Measurements from ENCODE around the gene RGR.

Gene RGR, protein sequence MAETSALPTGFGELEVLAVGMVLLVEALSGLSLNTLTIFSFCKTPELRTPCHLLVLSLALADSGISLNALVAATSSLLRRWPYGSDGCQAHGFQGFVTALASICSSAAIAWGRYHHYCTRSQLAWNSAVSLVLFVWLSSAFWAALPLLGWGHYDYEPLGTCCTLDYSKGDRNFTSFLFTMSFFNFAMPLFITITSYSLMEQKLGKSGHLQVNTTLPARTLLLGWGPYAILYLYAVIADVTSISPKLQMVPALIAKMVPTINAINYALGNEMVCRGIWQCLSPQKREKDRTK

GRCh38 chr10:84244651-84245270, at the start of gene RGR:
Gene RGR (plus strand): TSS chr10:84245053. CDS start chr10:84245091, 38 bp downstream.
- no peak for DNase-seq (ENCODE audit: low spot score)

GRCh38 chr10:84196083-84196482, 48.8 kb upstream of the RGR start:
- DNase-seq (ENCODE audit: low spot score), result no peak

GRCh38 chr10:84196941-84197340, 47.9 kb upstream of the RGR start:
- DNase-seq (ENCODE audit: low spot score), result no peak

DNA sequence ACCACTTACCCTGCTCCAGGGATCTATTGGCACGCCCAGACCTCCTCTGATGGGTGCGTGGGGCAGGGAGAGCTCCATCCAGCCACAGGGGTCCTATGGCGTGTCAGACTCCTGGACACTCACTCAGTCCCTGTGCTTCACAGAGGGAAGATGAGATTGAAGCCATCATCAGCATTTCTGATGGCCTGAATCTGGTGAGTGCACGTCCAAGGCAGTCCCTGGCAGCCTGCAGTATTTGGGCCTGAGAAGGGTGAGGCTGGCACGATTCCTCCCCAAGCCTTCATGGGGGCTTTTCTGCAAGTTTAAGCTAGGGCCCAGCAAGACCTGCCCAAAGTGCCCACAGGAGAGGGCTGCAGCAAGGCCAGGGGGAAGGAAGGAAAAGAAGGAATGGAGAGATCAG, 47.2 kb upstream of the RGR start:
- DNase-seq (ENCODE audit: low spot score), result no peak

- no peak for DNase-seq (ENCODE audit: low spot score)
These were observed 46.5 kb upstream of the RGR start for GRCh38 chr10:84198206-84198915.

GRCh38 chr10:84200537-84201243, 44.2 kb upstream of the RGR start:
- DNase-seq (ENCODE audit: low spot score), result no peak

- no peak for DNase-seq (ENCODE audit: low spot score)
These were observed 43.6 kb upstream of the RGR start for GRCh38 chr10:84201244-84201606.

DNA sequence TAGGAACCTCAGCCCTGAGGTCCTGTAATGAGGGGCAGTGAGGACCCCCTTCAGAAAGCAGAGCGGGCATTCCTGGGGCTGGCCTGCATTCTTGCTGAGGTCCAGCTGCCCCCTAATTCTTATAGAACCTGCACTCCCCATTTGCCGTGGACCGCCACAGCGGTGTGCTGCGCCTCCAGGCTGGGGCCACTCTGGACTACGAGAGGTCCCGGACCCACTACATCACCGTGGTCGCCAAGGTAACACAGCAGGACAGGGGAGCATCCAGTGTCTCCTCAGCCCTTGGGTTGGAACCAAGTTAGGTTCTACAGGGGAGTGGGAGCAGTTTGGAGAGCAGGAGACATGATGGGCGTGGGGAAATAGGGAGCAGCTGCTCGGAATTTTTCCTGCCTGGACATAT, 43.2 kb upstream of the RGR start:
- no peak for DNase-seq (ENCODE audit: low spot score)

GRCh38 chr10:84202349-84202748, 42.5 kb upstream of the RGR start:
- no peak for DNase-seq (ENCODE audit: low spot score)

GRCh38 chr10:84204122-84204521, 40.7 kb upstream of the RGR start:
- no peak for DNase-seq (ENCODE audit: low spot score)

DNA sequence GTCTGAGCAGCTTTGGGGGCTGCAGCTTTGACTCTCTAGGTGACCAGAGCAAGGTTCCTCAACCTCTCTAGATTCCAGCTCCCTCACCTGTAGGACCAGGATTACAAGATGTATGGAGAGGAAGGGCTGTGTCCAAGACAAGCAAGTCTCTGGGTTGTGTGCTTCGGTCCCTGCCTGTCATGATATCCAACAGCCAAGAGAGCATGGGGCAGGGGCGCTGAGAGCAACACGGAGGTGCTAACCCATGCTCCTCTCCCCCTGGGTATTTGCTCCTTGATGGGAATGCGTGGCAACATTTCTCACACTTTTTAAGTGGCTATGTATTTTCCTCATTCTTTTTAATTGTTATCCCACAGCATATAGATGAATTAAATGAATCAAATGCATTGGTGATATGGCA, 40.2 kb upstream of the RGR start:
- DNase-seq (ENCODE audit: low spot score), result no peak

- peak; percentile 77 for DNase-seq (ENCODE audit: low spot score)
These were observed 39.6 kb upstream of the RGR start for GRCh38 chr10:84205049-84205852.

DNA sequence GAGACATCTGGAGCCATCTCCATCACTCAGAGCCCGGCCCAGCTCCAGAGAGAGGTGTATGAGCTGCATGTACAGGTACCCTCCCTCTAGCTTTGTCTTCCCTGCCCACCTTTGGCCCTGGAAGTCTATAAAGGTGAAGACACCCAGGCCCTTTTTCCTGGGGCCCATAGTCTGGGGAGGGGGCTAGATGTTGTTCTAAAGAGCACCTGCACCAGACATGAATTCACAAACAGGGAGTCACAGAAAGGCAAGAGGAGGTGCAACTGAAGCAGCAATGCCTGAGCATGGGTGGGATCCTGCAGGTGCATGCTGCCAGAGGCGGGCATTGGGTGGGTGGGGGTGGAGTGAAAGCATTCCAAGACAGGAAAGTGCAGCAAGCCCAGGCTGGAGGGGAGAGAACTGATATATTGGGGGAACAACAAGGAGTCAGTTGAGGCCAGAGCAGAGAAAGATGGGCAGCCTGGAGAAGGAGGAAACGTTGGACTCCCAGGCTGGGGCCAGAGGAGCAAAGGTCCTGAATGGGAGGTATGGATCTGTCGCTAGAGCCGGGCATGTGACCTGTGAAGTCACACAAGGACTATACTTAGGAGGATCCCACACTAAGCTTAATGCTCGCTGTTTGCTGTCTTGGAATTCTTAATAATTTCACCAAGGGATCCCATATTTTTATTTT, 38.9 kb upstream of the RGR start:
- no peak for DNase-seq (ENCODE audit: low spot score)

GRCh38 chr10:84208023-84208422, 36.8 kb upstream of the RGR start:
- no peak for DNase-seq (ENCODE audit: low spot score)

GRCh38 chr10:84211566-84211965, 33.3 kb upstream of the RGR start:
- DNase-seq (ENCODE audit: low spot score), result no peak

DNA sequence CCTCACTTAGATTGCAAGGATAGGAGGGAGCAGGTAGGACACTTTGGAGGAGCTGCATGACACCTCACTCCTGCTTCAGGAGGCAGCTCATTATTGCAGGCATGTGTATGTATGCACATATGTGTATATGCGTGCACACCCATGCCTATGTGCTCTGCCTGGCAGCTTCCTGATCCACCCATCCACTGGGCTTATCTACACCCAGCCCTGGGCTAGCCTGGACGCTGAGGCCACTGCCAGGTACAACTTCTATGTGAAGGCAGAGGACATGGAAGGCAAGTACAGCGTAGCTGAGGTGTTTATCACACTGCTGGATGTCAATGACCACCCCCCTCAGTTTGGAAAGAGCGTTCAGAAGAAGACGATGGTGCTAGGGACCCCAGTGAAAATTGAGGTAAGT, 32.8 kb upstream of the RGR start:
- DNase-seq (ENCODE audit: low spot score), result no peak

DNA sequence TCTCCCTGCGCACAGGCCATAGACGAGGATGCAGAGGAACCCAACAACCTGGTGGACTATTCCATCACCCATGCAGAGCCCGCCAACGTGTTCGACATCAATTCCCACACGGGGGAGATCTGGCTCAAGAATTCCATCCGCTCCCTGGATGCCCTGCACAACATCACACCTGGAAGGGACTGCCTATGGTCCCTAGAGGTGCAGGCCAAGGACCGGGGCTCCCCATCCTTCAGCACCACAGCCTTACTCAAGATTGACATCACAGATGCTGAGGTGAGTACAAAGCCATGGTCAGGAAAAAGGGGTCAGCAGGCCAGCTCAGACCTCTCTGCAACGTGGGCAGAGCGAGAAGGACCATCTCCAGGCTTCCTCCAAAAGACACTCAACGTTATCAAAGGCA, 31.8 kb upstream of the RGR start:
- no peak for DNase-seq (ENCODE audit: low spot score)

DNA sequence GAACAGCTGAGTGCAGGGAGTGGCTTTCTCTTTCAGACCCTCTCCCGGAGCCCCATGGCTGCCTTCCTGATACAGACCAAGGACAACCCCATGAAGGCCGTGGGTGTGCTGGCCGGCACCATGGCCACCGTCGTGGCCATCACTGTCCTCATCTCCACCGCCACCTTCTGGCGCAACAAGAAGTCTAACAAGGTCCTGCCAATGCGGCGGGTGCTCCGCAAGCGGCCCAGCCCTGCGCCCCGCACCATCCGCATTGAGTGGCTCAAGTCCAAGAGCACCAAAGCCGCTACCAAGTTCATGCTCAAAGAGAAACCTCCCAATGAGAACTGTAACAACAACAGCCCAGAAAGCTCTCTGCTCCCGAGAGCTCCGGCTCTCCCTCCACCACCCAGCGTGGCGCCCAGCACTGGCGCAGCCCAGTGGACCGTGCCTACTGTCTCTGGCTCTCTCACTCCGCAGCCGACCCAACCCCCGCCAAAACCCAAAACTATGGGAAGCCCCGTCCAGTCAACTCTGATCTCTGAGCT, 30.7 kb upstream of the RGR start:
- no peak for DNase-seq (ENCODE audit: low spot score)

DNA sequence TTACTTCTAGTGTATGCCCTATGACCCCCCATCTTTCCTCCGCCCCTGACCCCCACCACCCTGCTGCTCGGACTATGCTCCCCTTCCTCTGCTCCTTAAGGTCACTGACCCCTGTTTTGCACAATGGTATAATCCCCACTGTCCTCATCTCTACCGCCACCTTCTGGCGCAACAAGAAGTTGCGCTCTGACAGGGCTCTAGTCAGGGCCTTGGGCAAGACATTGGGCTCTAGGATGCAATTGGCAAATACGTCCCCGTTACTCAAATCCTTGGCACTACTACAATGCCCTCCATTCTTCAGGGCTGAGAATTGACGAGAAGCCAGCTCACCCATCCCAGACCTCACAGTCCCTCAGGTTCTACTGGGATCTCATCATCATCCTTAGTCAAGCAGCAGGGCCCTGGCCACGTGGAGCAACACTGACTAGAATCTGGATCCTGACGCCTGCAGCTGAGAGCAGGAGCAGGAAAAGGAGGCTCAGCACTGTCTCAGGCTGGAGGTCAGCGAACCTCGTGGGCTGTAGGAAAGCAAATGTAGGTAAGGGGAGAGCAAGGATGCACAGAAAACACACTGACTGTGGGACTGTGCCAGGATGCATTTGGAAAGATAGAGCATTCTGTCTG, 30.1 kb upstream of the RGR start:
- DNase-seq (ENCODE audit: low spot score), result no peak

DNA sequence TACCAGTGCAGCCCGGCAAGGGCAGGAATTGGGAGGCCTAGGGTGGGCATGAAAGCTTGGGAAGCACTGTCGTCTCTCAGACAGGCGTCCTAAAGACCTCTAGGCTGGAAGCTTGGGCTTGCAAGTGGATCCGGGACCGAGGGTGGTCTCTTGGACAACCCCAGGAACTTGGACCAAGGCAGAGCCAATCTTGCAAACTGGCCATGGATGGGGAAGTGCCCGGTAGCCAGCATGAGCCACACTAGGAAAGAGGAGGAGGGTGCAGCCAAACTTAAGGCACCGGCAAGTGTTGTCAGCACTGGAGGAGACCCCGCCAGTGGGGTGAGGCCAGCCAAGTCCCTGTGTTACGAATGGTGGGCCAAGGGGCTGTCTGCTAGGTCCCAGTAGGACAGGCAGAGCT, 28.0 kb upstream of the RGR start:
- no peak for DNase-seq (ENCODE audit: low spot score)

- DNase-seq (ENCODE audit: low spot score), result no peak
These were observed 27.1 kb upstream of the RGR start for GRCh38 chr10:84217746-84218145.

Data from AG08396 (cell line).